GM12892 (cell line): ENCODE measurements around the gene SPRR2E.

Experiments used
- POLR2A ChIP-seq: IDR thresholded peaks from 2 replicates; pipeline ENCODE4 v1.6.1; 2011; ENCODE audit warnings: low read depth, low read length, control low read depth
- POLR2AphosphoS5 ChIP-seq: IDR thresholded peaks from 2 replicates; pipeline ENCODE4 v1.6.1; 2011; ENCODE audit warnings: low read depth, low read length, control low read depth

GRCh38 chr1:153133743-153134142 is 39.4 kb upstream of the SPRR2E start:
- TF ChIP-seq POLR2A (no peak), POLR2AphosphoS5 (no peak)
